Skeletal muscle satellite cell (primary cell): Measurements from ENCODE around the gene SEC22A.

Source experiments
- H3K27me3 ChIP-seq: 2 replicates; pipeline ENCODE4 v1.7.0; 2013; ENCODE audit warnings: low read length; ENCODE audit not compliant: control insufficient read depth, insufficient read depth
- H3K36me3 ChIP-seq: 2 replicates; pipeline ENCODE4 v1.7.0; 2013; ENCODE audit warnings: mild to moderate bottlenecking, control low read depth, low read length; ENCODE audit not compliant: insufficient read depth
- H3K4me1 ChIP-seq: 2 replicates; pipeline ENCODE4 v1.7.0; 2013; ENCODE audit warnings: low read length; ENCODE audit not compliant: control insufficient read depth, insufficient read depth
- H3K4me2 ChIP-seq: 2 replicates; pipeline ENCODE4 v1.7.0; 2013; ENCODE audit warnings: mild to moderate bottlenecking, low read length
- H3K4me3 ChIP-seq: 2 replicates; pipeline ENCODE4 v1.7.0; 2013; ENCODE audit warnings: low read length
- H3K9ac ChIP-seq: 2 replicates; pipeline ENCODE4 v1.7.0; 2013; ENCODE audit warnings: mild to moderate bottlenecking, low read depth, low read length, moderate library complexity
- H3K9me3 ChIP-seq: replicated peaks from 2 replicates; pipeline ENCODE4 v1.7.0; 2013; ENCODE audit warnings: mild to moderate bottlenecking, control low read depth, low read length

SEC22A gene

DNA sequence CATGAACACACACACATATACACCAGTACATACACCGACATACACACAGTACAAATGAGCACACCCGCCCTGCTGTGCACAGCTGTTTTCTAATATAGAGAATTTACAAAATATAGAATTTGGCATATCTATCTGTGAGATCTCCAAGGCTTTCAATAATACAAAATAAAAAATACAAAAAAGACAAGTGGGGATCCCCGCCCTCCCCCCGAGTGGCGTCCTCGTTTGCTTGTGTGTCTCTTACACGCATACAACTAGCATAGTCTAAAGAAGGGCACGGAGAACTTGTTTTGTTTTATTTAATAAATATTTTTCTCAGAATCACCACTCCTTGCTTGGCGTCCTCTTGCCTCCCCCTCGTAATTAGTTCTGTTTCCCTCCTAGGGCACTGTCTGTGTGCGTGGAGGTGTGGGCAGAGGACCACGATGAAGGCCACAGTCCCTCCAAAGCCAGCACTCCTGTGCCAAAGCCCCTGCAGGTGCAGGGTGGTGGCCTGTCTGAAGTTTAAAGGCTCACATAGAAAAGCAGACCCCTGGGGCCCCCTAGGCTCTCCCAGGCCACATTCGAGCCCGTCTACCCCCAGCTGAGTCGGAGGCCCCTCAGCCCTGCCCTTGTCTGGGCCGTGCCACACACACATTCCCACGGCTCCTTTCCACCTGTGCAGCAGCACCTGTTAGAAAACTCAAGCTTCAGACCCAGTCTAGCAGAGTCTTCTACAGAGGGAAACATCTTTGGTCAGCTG is 82.1 kb downstream of the SEC22A start:
- H3K27me3 ChIP-seq = no peaks in the 10 kb centered on the region
- H3K4me1 ChIP-seq = no peaks in the 10 kb centered on the region
- no peaks in the 10 kb centered on the region for H3K36me3 ChIP-seq
- H3K4me3 ChIP-seq = no peak overlapping the region
- no peak overlapping the region for H3K4me2 ChIP-seq
- H3K9me3 ChIP-seq = no peaks in the 10 kb centered on the region
- H3K9ac ChIP-seq = no peak overlapping the region

DNA sequence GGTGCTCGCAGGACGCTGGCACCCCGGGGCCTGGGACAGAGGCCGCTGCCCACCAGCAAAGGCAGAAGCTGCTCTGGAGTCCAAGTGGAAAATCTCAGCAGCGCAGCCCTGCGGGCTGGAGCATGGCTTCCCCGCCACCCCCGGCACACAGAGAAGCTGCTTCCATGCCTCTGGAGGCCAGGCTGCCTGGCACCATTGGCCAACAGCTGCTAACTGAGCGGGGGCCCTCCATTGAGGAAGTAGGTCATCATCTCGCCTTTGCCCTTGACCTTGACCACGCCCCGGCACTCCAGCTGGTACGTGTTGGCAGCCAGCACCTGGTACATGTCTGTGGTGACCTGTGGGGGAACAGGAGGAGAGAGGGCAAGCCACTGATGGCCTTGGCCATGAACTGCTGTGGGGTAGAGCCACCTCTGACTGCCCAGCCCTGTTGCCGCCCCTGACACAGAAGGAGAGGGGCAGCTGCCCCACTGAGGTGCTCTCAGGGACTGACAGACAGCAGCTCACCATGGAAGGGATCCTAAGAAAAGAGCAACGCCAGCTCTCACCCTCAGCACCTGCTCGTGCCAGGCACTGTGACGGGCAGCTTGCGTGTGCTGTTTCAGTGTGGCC is 82.8 kb downstream of the SEC22A start:
- Histone ChIP-seq H3K4me1 (no peaks in the 10 kb centered on the region), H3K36me3 (no peaks in the 10 kb centered on the region), H3K9ac (no peak overlapping the region), H3K9me3 (no peaks in the 10 kb centered on the region), H3K4me2 (no peak overlapping the region), H3K27me3 (no peaks in the 10 kb centered on the region), H3K4me3 (no peak overlapping the region)

DNA sequence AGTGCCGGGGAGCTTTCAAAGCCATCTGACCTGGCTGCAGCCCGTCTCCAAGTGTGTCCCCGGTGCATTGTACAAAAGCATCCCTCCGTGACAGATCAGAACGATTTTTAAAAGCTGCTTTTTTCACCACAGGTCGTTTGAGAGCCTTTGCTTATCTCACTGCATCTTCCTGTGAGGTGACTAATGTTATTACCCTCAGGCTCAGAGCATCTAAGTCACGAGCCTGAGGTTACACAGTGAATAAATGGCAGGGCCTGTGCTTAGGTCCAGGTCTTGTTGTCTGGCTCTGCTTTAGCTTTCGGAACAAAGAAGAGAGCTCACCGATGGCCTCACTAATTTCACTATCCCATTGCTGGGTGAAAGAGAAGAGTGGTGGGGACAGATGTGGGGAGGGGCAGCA is 83.3 kb downstream of the SEC22A start:
- Histone ChIP-seq H3K36me3 (no peaks in the 10 kb centered on the region), H3K4me1 (no peaks in the 10 kb centered on the region), H3K4me2 (no peak overlapping the region), H3K4me3 (no peak overlapping the region), H3K27me3 (no peaks in the 10 kb centered on the region), H3K9me3 (no peaks in the 10 kb centered on the region), H3K9ac (no peak overlapping the region)

DNA sequence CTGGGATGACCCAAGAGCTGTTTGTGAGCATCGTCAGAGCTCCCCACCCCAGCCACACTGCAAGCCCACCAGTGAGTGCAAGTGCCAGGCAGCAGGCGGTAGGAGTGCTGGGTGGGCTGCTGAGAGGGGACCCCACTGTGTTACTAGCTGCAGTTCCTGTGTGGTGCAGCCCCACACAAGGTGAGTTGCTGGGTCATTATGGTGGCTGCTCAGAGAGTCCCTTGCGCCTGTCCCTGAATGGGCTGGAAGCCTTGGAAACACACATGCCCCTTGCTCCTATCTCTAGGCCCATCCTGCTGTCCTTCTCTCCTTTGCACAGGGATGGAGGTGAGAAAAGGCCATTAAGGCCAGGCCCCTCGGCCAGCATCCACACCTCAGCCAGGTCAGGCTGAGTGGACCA is 83.7 kb downstream of the SEC22A start:
- H3K4me3 ChIP-seq = no peak overlapping the region

DNA sequence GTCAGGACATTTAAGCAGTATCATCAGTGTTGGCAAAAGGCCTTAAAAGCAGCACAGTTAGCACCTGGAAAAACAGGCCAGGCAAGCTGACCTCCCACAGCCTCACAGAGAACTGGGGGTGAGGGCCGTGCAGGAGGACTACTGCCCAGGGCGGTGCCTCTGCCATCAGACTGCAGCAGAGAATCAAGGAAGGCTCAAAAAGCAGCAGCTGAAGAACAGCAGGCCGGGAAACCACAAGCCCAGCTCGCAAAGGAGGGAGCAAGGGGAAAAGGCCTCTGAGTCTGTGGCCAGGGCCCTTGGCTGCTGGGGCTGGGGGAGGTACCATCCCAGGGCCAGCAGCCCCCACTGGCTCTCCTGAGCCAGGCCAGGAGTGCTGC is 84.2 kb downstream of the SEC22A start:
- Histone ChIP-seq H3K4me1 (no peaks in the 10 kb centered on the region), H3K9me3 (no peaks in the 10 kb centered on the region), H3K36me3 (no peaks in the 10 kb centered on the region), H3K4me2 (no peak overlapping the region), H3K9ac (no peak overlapping the region), H3K4me3 (no peak overlapping the region), H3K27me3 (no peaks in the 10 kb centered on the region)

More for the DNA sequence above, 83.7 kb downstream of the SEC22A start:
- Histone ChIP-seq H3K4me2 (no peak overlapping the region), H3K4me1 (no peaks in the 10 kb centered on the region), H3K27me3 (no peaks in the 10 kb centered on the region), H3K9me3 (no peaks in the 10 kb centered on the region), H3K9ac (no peak overlapping the region), H3K36me3 (no peaks in the 10 kb centered on the region)

DNA sequence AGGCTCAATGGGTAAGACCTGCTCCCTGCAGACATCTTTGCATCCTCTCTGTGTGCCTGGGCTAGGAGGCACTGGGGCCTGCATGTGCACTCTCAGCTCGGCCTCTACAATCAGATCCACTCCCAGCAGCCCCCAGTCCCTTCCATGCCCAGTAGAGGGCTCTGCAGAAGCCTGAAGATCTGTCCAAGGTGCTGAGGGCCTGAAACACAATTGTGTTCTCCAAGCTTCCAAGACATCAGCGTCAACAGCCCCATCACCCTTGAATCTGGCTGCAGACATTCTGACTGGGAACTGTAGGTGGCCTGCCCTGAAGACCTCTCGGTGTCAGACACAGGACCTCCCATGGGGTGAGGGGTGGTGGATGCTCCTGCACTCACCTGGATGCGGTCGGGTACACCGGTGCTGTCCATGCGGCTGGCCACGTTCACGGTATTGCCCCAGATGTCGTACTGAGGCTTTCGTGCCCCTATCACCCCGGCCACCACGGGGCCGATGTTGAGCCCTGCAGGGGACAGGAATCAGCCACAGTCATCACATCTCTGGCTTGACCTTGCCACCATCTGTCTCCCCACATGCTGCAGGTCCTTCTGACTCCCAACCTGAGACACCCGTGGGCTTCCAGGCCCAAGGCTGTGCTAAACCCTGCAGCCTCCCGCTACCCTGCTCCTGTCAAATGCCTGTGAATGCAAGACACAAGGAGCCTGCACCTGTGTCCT is 84.7 kb downstream of the SEC22A start:
- H3K27me3 ChIP-seq = no peaks in the 10 kb centered on the region
- no peaks in the 10 kb centered on the region for H3K9me3 ChIP-seq
- no peaks in the 10 kb centered on the region for H3K36me3 ChIP-seq
- H3K4me1 ChIP-seq = no peaks in the 10 kb centered on the region
- H3K4me3 ChIP-seq = no peak overlapping the region
- no peak overlapping the region for H3K9ac ChIP-seq
- no peak overlapping the region for H3K4me2 ChIP-seq

DNA sequence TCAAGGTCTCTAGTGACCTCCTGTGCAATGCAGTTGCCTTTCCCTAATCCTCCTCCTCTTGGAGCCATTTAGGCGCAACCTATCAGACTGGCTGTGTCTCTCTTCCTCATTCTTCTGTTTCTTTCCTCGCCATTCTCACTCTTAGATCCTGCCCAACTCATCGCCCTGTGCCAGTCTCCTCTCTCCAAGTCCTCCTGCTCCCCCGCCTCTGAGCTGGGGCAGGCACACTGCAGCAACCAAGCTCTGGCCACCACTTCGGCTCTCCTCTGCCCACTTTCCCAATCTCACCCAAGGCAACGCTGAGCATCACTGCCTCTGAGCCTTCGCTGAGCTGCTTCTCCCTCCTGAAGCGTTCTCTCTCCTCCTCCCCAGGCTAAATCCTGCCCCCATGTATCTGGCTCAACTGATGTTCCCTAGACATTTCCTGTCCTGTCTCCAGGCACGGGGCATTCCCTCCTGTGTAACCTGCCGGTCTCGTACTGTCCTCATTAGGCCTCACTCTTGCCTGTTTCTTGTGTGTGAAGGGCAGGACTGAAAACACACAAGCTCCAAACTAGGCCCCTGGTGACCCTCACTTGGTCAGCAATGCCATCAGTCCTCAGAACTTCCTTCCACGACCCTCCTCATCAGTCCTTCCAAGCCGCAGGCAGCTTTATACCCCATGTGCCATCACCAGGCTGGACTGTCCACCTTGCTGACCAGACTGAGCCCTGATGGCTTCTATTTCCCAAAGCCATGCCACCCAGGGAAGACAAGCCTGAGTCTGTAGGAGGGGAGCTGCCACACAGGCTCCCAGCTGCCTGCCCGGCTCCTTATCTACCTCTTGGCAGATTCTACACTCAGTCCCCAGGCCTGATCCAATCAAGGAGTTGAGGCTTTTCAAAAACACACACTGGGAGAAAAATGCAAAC is 85.6 kb downstream of the SEC22A start:
- Histone ChIP-seq H3K36me3 (no peaks in the 10 kb centered on the region), H3K9me3 (no peaks in the 10 kb centered on the region), H3K4me3 (no peak overlapping the region), H3K9ac (no peak overlapping the region), H3K4me2 (no peak overlapping the region), H3K27me3 (no peaks in the 10 kb centered on the region), H3K4me1 (no peaks in the 10 kb centered on the region)

DNA sequence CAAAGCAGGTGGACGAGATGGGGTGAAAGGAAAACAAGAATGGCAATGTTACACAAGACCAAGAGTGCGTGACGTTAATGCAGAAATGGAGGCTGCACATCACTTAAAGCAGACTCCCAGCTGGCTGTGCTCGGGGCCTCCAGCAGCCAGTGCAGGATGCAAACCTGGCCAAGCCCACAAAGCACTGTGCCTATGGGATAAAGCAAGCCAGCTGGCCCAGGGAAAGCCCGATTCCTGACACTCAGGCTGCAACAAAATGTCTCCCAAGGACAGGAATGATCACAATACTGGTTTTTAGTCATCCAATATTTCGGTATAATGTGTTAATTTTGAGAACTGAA is 86.2 kb downstream of the SEC22A start:
- H3K4me2 ChIP-seq = no peak overlapping the region
- no peaks in the 10 kb centered on the region for H3K27me3 ChIP-seq
- no peak overlapping the region for H3K4me3 ChIP-seq
- H3K9ac ChIP-seq = no peak overlapping the region
- no peaks in the 10 kb centered on the region for H3K9me3 ChIP-seq
- no peaks in the 10 kb centered on the region for H3K36me3 ChIP-seq
- no peaks in the 10 kb centered on the region for H3K4me1 ChIP-seq

DNA sequence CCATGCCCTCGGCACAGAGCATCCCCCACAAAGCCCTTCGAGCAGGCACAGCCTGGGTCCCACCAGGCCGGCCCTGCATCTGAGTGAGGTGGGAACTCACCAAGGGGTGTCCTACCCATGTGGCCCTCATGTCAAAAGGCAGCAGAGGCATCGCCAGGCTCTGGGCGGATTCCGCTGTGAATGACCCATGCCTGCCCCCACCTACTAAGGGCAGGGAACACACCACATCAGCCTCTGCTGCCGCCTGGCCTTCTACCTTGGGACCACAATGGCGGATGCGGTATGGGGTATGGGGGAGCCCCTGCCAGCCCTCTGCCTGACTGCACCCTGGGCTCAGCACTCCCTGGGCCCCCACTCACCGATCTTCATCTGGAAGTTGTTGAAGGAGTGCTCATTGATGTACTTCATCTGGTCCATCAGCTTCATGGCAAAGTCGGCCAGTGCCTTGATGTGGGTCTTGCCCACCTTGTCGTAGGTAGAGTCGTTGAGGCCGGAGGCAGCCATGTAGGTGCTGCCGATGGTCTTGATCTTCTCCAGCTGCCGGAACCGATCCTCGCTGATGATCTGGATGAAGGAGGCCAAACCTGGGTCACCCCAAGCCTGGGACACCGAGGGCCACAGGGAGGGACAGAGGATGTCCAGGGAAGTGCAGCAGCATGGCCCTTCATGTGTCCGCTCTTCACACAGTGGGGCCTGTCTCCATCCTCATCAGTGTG is 87.8 kb downstream of the SEC22A start:
- H3K36me3 ChIP-seq = no peaks in the 10 kb centered on the region
- H3K9ac ChIP-seq = no peak overlapping the region
- no peaks in the 10 kb centered on the region for H3K4me1 ChIP-seq
- H3K4me2 ChIP-seq = no peak overlapping the region
- peaks cover 5% of the 10 kb centered on the region for H3K27me3 ChIP-seq
- H3K4me3 ChIP-seq = no peak overlapping the region
- H3K9me3 ChIP-seq = no peaks in the 10 kb centered on the region

DNA sequence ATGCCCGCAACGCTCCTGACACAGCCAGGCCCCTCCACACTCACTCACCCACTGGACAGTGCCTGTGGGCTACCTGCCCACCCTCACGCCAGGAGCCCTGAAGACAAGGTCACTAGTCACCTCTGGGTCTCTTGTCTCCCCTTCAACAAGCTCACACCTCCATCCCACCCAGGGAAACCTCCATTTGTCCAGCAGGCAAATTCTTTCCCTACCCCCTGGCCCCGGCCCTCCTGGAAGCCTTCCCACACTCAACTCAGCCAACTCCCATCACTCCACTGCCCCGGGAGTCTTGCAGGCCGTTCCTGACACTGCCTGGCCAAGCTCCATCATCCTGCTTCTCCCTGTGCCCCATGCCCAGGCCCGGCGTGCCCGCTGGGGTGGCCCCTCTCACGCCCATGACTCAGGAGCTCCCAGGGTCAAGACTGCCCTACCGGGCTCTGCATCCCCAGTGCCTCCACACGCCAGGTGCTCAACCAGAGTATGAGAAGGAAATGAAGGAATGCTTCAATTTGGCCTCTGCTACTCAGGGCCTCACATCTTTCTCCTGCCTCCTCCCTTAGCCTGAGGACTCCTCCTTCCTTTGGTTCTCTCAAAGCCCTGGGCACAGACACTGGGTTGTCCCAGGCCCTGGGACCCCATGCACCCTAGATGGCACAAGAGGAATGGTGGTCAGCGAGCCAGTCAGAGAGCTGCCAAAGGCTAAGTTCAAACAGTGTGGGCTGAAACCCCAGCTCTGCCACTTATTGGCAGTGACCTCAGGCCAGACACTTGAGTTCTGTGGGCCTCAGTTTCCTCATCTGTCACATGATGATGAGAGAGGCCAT is 88.6 kb downstream of the SEC22A start:
- no peak overlapping the region for H3K9ac ChIP-seq
- no peaks in the 10 kb centered on the region for H3K4me1 ChIP-seq
- peaks cover 13% of the 10 kb centered on the region for H3K27me3 ChIP-seq
- H3K4me3 ChIP-seq = no peak overlapping the region
- no peaks in the 10 kb centered on the region for H3K36me3 ChIP-seq
- no peaks in the 10 kb centered on the region for H3K9me3 ChIP-seq
- H3K4me2 ChIP-seq = no peak overlapping the region
